Muscle layer of duodenum (tissue), 2 donors: ENCODE measurements around the gene HSPA4L.

Source experiments
- H3K27ac ChIP-seq: one replicate; pipeline ENCODE4 v1.7.0; 2013; ENCODE audit warnings: mild to moderate bottlenecking, low read length
- H3K27me3 ChIP-seq: one replicate; pipeline ENCODE4 v1.7.0; 2013; ENCODE audit warnings: low read depth, mild to moderate bottlenecking, control low read depth, low read length
- H3K36me3 ChIP-seq, 2 donors: one replicate each; pipeline ENCODE4 v1.7.0; 2013; ENCODE audit warnings: low read length in 2 of 2, control low read depth in 1 of 2, mild to moderate bottlenecking in 1 of 2; ENCODE audit not compliant: insufficient read depth in 2 of 2, control insufficient read depth in 1 of 2
- H3K4me1 ChIP-seq, 2 donors: one replicate each; pipeline ENCODE4 v1.7.0; 2013; ENCODE audit warnings: low read length in 2 of 2, mild to moderate bottlenecking in 2 of 2, control low read depth in 1 of 2, moderate library complexity in 1 of 2; ENCODE audit not compliant: insufficient read depth in 2 of 2, control insufficient read depth in 1 of 2
- H3K4me3 ChIP-seq, 2 donors: one replicate each; pipeline ENCODE4 v1.7.0; 2013; ENCODE audit warnings: low read length in 2 of 2, low read depth in 1 of 2, mild to moderate bottlenecking in 1 of 2
- H3K9me3 ChIP-seq, 2 donors: one replicate each; pipeline ENCODE4 v1.7.0; 2013; ENCODE audit warnings: low read length in 2 of 2, control low read depth in 1 of 2, mild to moderate bottlenecking in 1 of 2; ENCODE audit not compliant: control insufficient read depth in 1 of 2
- donor health status: healthy.

The HSPA4L gene

DNA sequence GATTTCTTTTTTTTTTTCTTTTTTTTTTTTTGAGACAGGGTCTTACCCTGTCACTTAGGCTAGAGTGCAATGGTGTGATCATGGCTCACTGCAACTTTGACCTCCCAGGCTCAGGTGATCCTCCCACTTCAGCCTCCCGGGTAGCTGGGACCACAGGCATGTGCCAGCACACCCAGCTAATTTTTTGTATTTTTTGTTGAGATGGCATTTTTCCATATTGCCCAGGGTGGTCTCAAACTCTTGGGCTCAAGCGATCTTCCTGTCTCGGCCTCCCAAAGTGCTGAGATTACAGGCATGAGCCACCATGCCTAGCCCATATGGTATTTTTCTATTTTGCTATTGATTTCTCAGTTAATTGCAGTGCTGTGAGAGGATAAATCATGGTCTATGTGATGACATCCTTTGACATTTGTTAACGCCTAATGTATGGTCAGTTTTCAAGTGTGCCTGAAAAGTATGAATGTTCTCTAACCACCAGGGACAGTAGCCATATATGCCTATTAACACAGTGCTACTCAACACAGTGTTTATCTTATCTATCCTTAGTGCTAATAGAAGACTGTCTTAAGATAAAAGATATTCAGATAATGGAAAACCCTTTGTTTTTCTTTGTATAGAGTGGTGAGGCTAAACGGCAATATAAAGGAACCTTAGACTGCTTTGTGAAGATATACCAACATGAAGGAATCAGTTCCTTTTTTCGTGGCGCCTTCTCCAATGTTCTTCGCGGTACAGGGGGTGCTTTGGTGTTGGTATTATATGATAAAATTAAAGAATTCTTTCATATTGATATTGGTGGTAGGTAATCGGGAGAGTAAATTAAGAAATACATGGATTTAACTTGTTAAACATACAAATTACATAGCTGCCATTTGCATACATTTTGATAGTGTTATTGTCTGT, 9.1 kb upstream of the HSPA4L start:
- no peaks in the 10 kb centered on the region for H3K9me3 ChIP-seq
- H3K27ac ChIP-seq, result no peak overlapping the region
- no peak overlapping the region for H3K4me3 ChIP-seq
- peaks cover 3% of the 10 kb centered on the region for H3K27me3 ChIP-seq
- no peaks in the 10 kb centered on the region for H3K4me1 ChIP-seq
- H3K36me3 ChIP-seq, result no peaks in the 10 kb centered on the region

DNA sequence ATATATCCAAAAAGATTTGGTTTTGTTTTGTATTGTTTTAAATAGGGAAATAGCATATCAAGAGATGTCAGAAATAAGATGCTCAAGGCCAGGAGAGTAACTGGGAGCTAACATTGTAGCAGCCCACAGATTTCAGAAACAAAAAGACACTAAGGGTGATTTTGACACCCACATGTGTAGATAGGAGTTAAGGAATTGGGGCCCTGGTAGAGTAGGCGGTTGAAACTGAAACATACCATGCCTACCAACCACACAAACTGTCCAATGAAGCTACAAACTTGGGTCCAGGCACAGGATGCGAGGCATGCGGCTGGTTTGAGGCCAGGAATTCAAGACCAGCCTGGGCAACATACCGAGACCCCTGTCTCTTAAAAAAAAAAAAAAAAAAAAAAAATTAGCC, 6.3 kb upstream of the HSPA4L start:
- Histone ChIP-seq H3K27ac (no peak overlapping the region), H3K27me3 (peaks cover 3% of the 10 kb centered on the region), H3K4me1 (no peaks in the 10 kb centered on the region), H3K36me3 (no peaks in the 10 kb centered on the region), H3K4me3 (no peak overlapping the region), H3K9me3 (no peaks in the 10 kb centered on the region)

DNA sequence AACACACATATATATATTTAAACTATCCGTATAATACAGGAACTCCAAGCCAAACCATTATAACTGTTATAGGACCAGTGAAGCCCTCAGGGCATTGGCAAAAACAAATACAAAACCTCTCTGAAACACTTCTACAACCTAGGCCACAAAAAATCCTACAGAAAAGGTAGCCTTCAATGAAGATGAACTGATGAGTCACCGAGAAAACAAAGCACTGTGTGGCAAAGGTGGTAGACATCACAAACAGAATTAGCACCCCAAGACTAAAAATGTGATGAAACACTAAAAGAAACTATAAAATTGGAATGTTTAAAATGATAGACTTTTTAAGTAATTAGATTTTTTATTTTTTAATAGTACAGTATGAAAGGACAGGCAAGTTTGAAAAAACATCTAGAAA, 5.5 kb upstream of the HSPA4L start:
- H3K27ac ChIP-seq, result no peak overlapping the region
- H3K4me3 ChIP-seq, result no peak overlapping the region
- H3K9me3 ChIP-seq, result no peaks in the 10 kb centered on the region
- peaks cover 3% of the 10 kb centered on the region for H3K27me3 ChIP-seq
- no peaks in the 10 kb centered on the region for H3K36me3 ChIP-seq
- no peaks in the 10 kb centered on the region for H3K4me1 ChIP-seq

DNA sequence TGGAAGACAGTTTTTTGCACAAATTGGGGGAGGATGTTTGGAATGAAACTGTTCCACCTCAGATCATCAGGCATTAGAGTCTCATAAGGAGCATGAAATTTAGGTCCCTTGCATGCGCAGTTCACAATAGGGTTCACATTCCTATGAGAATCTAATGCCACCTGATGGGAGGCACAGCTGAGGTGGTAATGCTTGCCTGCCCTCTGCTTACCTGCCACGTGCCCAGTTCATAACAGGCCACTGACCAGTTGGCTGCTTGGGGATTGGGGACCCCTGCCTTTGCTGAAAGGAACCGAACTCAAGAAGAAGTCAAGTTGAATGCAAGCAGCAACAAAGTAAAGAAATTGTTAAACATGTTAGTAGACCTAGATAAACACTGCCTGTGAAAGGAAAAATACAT, 4.6 kb upstream of the HSPA4L start:
- Histone ChIP-seq H3K4me1 (no peaks in the 10 kb centered on the region), H3K27me3 (peaks cover 3% of the 10 kb centered on the region), H3K9me3 (no peaks in the 10 kb centered on the region)

DNA sequence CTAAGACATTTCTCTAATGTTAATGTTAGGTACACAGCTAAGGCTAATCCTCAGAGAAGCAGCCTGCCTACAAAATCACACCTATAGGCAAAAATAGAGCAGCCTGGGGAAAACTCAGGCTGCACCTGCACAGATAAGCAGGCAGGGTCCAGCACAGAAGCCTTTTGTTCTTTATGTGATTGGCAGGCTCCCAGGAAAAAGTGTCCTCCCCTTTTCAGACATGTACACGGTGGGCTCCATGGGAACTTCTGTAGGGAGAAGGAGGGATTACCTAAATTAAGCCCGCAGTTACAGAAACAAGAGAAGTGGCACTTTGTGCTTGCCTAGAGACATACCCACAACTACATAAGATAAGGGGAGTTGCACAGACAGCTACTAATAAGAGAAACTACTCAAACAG, 4.0 kb upstream of the HSPA4L start:
- Histone ChIP-seq H3K4me3 (no peak overlapping the region), H3K36me3 (no peaks in the 10 kb centered on the region), H3K4me1 (no peaks in the 10 kb centered on the region), H3K9me3 (no peaks in the 10 kb centered on the region), H3K27me3 (peaks cover 3% of the 10 kb centered on the region), H3K27ac (no peak overlapping the region)

More for the DNA sequence above, 4.6 kb upstream of the HSPA4L start:
- Histone ChIP-seq H3K27ac (no peak overlapping the region), H3K36me3 (no peaks in the 10 kb centered on the region), H3K4me3 (no peak overlapping the region)

DNA sequence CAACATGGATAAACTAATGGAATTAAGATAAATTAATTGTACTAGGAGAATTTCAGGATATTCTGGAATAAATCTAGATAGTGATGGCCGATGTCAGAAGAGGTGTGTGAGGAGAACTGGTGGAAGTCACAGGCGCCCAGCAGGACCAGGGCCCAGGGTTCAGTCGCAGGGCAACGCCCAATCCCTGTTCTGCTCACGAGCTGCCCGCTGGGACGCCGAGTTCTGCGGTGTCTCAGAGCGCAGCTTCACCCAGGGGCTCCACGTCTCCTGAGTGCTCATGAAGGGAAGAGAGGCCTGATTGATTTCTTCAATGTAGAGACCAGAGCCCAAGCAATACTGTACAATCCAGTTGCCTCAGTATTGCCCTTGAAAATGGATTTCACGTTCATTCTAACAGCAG, 1.5 kb upstream of the HSPA4L start:
- no peaks in the 10 kb centered on the region for H3K27me3 ChIP-seq
- no peaks in the 10 kb centered on the region for H3K9me3 ChIP-seq
- H3K27ac ChIP-seq, result no peak overlapping the region
- H3K36me3 ChIP-seq, result no peaks in the 10 kb centered on the region
- no peak overlapping the region for H3K4me3 ChIP-seq
- H3K4me1 ChIP-seq, result no peaks in the 10 kb centered on the region

DNA sequence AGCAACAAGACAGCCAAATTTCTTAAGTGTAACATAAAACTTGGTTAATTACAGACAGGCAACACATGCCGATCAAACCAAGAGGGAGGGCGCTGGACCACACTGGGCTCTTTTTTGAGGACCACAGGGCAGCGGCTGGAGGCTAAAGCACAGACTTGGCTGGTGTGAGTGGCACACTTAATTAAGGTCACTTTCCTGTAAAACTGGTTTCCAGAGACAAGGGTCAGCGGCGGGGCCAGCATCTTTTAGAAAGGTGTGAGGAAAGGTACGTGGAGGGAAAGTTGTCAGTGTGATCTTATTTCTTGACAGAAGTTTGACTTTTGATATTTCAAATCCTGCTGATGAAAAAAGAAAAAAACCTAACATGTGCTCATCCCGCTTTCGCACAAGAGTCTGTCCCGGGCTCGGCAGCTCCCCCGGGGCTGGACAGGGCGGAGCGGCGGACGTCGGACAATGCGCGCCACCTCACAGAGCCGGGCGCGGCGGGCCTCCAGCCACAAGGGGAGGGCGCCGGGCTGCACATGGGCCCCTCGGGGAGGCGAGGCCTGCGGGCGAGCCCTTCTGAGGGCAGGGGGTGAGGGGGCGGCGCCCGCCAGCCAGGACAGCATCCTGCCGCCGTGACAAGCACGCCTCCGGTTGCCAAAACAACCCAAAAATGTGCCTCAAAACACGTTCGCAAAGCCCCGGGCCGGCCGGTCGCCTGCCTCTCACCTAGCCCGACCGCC, 660 bp upstream of the HSPA4L start:
- H3K27ac ChIP-seq, result no peak overlapping the region
- peak overlapping the region; percentile 88 to 96 for H3K4me3 ChIP-seq
- H3K9me3 ChIP-seq, result no peaks in the 10 kb centered on the region
- no peaks in the 10 kb centered on the region for H3K36me3 ChIP-seq
- H3K27me3 ChIP-seq, result no peaks in the 10 kb centered on the region
- no peaks in the 10 kb centered on the region for H3K4me1 ChIP-seq

DNA sequence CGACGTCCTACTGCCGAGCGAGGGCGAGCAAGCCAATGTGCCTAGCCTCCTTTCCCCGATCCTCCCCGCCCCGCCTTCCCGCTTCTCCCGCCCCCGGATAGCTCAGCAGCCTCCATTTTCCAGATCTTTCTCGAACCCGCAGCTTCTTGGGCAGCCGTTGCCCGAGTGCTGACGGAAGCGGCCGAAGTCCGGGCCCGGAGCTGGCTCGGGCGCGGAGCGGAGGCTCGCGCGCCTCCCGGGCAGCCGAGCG, 172 bp upstream of the HSPA4L start:
- no peaks in the 10 kb centered on the region for H3K27me3 ChIP-seq
- no peaks in the 10 kb centered on the region for H3K4me1 ChIP-seq
- no peaks in the 10 kb centered on the region for H3K9me3 ChIP-seq
- peak overlapping the region; percentile 88 to 96 for H3K4me3 ChIP-seq
- no peak overlapping the region for H3K27ac ChIP-seq
- no peaks in the 10 kb centered on the region for H3K36me3 ChIP-seq

DNA sequence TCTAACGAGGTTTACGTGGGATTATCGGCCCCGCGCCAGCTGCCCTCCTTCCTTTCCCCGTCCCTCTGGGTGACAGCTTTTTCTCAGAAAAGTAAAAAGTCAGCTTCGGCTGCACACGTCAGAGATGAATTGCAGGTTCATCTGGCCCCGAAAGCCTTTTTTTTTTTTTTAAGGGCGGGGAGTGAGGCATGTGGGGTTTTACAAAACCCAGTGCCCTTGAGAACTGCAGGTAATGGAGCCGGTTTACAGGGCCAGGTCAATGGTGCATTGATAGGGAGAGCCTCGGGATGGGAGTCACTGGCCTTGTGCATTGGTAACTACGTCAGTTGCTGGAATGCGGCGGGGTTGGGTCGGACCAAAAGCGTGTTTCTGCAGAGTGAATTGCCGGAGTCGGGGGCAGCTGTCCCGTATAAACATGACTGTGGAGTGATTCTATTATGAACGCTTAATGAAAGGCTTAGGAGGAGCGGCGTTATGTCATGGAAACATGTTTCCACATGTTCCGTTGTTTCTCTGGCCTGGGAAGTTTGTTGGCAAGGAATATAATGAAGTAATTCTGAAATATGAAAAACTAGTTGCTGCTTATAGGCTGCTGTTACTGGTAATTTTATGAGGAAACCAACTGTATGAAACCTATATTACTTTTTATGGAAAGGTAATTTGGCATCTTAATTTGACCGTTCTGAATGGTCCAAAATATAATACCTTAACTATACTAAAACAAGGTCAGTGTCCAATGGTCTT, 1.1 kb downstream of the HSPA4L start:
- Histone ChIP-seq H3K9me3 (no peaks in the 10 kb centered on the region), H3K27ac (peak overlapping the region; percentile 85), H3K36me3 (no peaks in the 10 kb centered on the region), H3K4me3 (peak overlapping the region; percentile 88 to 96), H3K4me1 (no peaks in the 10 kb centered on the region), H3K27me3 (no peaks in the 10 kb centered on the region)

DNA sequence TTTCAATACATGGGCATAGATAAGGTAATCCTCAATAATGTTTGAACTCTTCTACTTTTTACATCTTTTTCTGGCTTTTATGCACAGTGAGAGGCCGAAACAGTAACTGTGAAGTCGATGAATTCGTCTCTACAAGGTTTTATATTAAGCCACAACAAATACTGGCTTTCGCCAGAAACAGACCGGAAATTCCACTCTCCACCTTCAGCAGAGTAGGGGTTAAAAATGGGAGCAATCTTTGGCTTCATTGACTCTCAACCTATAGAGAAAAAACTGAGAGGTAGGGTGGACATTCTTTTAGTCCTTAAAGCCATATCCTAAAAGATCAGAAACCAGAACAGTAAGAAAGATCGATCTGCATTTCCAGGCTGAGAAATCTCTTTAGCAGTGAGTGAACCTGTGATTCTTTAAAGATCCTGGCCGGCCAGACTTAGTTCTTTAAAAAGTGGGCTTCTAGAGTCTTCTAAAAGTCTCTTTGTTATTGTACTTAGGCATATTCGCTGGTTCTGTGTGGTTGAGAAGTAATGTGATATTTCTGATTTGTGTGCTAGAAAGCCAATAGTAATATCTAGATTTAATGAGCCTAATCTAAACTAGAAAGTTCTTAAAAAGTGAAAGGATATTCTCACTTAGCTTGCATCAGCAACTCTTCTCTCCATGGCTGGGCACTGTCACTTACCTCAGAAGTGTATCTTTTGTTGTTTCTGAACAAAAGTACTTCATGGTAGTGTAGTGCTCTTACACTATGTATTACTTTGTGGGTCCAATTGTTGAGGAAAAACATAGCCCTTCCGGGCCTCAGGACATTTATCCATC, 2.0 kb downstream of the HSPA4L start:
- no peaks in the 10 kb centered on the region for H3K4me1 ChIP-seq
- H3K9me3 ChIP-seq, result no peaks in the 10 kb centered on the region
- no peaks in the 10 kb centered on the region for H3K27me3 ChIP-seq
- H3K4me3 ChIP-seq, result peak overlapping the region; percentile 88 to 96
- peak overlapping the region; percentile 85 for H3K27ac ChIP-seq
- H3K36me3 ChIP-seq, result no peaks in the 10 kb centered on the region

DNA sequence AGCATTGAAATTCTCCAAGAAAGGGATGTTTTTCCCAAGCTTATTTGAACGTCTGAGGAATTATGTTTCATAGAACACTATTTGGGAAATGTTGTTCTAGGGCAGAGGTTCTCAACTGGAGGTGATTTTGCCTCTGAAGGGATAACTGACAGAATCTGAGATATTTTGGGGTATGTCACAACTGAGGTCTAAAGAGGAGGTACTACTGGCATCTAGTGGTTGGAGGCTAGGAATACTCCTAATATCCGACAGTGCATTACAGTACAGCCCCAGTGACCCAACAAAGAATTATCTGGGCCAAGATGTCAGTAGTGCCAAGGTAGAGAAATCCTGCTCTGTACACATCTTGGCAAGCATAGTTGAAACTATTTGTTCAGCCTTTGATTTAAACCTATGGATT, 6.4 kb downstream of the HSPA4L start:
- H3K9me3 ChIP-seq, result no peaks in the 10 kb centered on the region
- H3K4me3 ChIP-seq, result no peak overlapping the region
- H3K27ac ChIP-seq, result no peak overlapping the region
- no peaks in the 10 kb centered on the region for H3K4me1 ChIP-seq
- no peaks in the 10 kb centered on the region for H3K27me3 ChIP-seq
- H3K36me3 ChIP-seq, result no peaks in the 10 kb centered on the region
